ENCODE data around the gene NPPA.

NPPA gene

GRCh38 chr1:11874624-11875023 lies 27.0 kb upstream of the NPPA start:
- Histone ChIP-seq H3K27ac (ENCODE audit: low read depth, low read length) (no peak overlapping the region), H3K27me3 (ENCODE audit: control insufficient read depth in 1 of 2, insufficient read depth in 2 of 2, low read length in 2 of 2) (peaks cover 0 to 8% of the 10 kb centered on the region in 2 donors), H3K9me3 (ENCODE audit: control insufficient read depth in 1 of 2, low read length in 2 of 2) (no peaks in the 10 kb centered on the region), H3K4me1 (ENCODE audit: control insufficient read depth in 1 of 2, insufficient read depth in 2 of 2, low read length in 2 of 2) (no peaks in the 10 kb centered on the region), H3K9ac (ENCODE audit: low read depth in 1 of 2, low read length in 2 of 2) (no peak overlapping the region), H3K4me3 (ENCODE audit: low read depth in 1 of 2, low read length in 2 of 2) (no peak overlapping the region), H3K36me3 (ENCODE audit: control insufficient read depth in 1 of 2, insufficient read depth in 2 of 2, low read length in 2 of 2) (no peaks in the 10 kb centered on the region)

- H3K27me3 ChIP-seq (ENCODE audit: control insufficient read depth in 1 of 2, insufficient read depth in 2 of 2, low read length in 2 of 2) = peaks cover 0 to 10% of the 10 kb centered on the region in 2 donors
- H3K27ac ChIP-seq (ENCODE audit: low read depth, low read length) = no peak overlapping the region
- no peak overlapping the region for H3K9ac ChIP-seq (ENCODE audit: low read depth in 1 of 2, low read length in 2 of 2)
- no peaks in the 10 kb centered on the region for H3K4me1 ChIP-seq (ENCODE audit: control insufficient read depth in 1 of 2, insufficient read depth in 2 of 2, low read length in 2 of 2)
- no peak overlapping the region for H3K4me3 ChIP-seq (ENCODE audit: low read depth in 1 of 2, low read length in 2 of 2)
- no peaks in the 10 kb centered on the region for H3K36me3 ChIP-seq (ENCODE audit: control insufficient read depth in 1 of 2, insufficient read depth in 2 of 2, low read length in 2 of 2)
- H3K9me3 ChIP-seq (ENCODE audit: control insufficient read depth in 1 of 2, low read length in 2 of 2) = no peaks in the 10 kb centered on the region
Observed at GRCh38 chr1:11874258-11874562, 26.6 kb upstream of the NPPA start.

GRCh38 chr1:11873395-11874257 lies 26.0 kb upstream of the NPPA start:
- Histone ChIP-seq H3K9me3 (ENCODE audit: control insufficient read depth in 1 of 2, low read length in 2 of 2) (no peaks in the 10 kb centered on the region), H3K36me3 (ENCODE audit: control insufficient read depth in 1 of 2, insufficient read depth in 2 of 2, low read length in 2 of 2) (no peaks in the 10 kb centered on the region), H3K9ac (ENCODE audit: low read depth in 1 of 2, low read length in 2 of 2) (no peak overlapping the region), H3K4me1 (ENCODE audit: control insufficient read depth in 1 of 2, insufficient read depth in 2 of 2, low read length in 2 of 2) (no peaks in the 10 kb centered on the region), H3K27me3 (ENCODE audit: control insufficient read depth in 1 of 2, insufficient read depth in 2 of 2, low read length in 2 of 2) (peaks cover 0 to 6% of the 10 kb centered on the region in 2 donors), H3K27ac (ENCODE audit: low read depth, low read length) (no peak overlapping the region), H3K4me3 (ENCODE audit: low read depth in 1 of 2, low read length in 2 of 2) (no peak overlapping the region)

GRCh38 chr1:11872545-11872944 lies 25.0 kb upstream of the NPPA start:
- Histone ChIP-seq H3K9ac (ENCODE audit: low read depth in 1 of 2, low read length in 2 of 2) (no peak overlapping the region), H3K27ac (ENCODE audit: low read depth, low read length) (no peak overlapping the region), H3K4me1 (ENCODE audit: control insufficient read depth in 1 of 2, insufficient read depth in 2 of 2, low read length in 2 of 2) (no peaks in the 10 kb centered on the region), H3K36me3 (ENCODE audit: control insufficient read depth in 1 of 2, insufficient read depth in 2 of 2, low read length in 2 of 2) (no peaks in the 10 kb centered on the region), H3K9me3 (ENCODE audit: control insufficient read depth in 1 of 2, low read length in 2 of 2) (no peaks in the 10 kb centered on the region), H3K27me3 (ENCODE audit: control insufficient read depth in 1 of 2, insufficient read depth in 2 of 2, low read length in 2 of 2) (peaks cover 0 to 4% of the 10 kb centered on the region in 2 donors), H3K4me3 (ENCODE audit: low read depth in 1 of 2, low read length in 2 of 2) (no peak overlapping the region)

- Histone ChIP-seq H3K4me1 (ENCODE audit: control insufficient read depth in 1 of 2, insufficient read depth in 2 of 2, low read length in 2 of 2) (no peaks in the 10 kb centered on the region), H3K9me3 (ENCODE audit: control insufficient read depth in 1 of 2, low read length in 2 of 2) (no peaks in the 10 kb centered on the region), H3K27ac (ENCODE audit: low read depth, low read length) (no peak overlapping the region), H3K27me3 (ENCODE audit: control insufficient read depth in 1 of 2, insufficient read depth in 2 of 2, low read length in 2 of 2) (peaks cover 0 to 4% of the 10 kb centered on the region in 2 donors), H3K36me3 (ENCODE audit: control insufficient read depth in 1 of 2, insufficient read depth in 2 of 2, low read length in 2 of 2) (no peaks in the 10 kb centered on the region), H3K9ac (ENCODE audit: low read depth in 1 of 2, low read length in 2 of 2) (no peak overlapping the region), H3K4me3 (ENCODE audit: low read depth in 1 of 2, low read length in 2 of 2) (no peak overlapping the region)
Observed at GRCh38 chr1:11869650-11870207, 22.1 kb upstream of the NPPA start.

GRCh38 chr1:11869104-11869503 lies 21.5 kb upstream of the NPPA start:
- Histone ChIP-seq H3K4me1 (ENCODE audit: control insufficient read depth in 1 of 2, insufficient read depth in 2 of 2, low read length in 2 of 2) (no peaks in the 10 kb centered on the region), H3K9me3 (ENCODE audit: control insufficient read depth in 1 of 2, low read length in 2 of 2) (no peaks in the 10 kb centered on the region), H3K9ac (ENCODE audit: low read depth in 1 of 2, low read length in 2 of 2) (no peak overlapping the region), H3K4me3 (ENCODE audit: low read depth in 1 of 2, low read length in 2 of 2) (no peak overlapping the region), H3K36me3 (ENCODE audit: control insufficient read depth in 1 of 2, insufficient read depth in 2 of 2, low read length in 2 of 2) (no peaks in the 10 kb centered on the region), H3K27me3 (ENCODE audit: control insufficient read depth in 1 of 2, insufficient read depth in 2 of 2, low read length in 2 of 2) (peaks cover 0 to 4% of the 10 kb centered on the region in 2 donors), H3K27ac (ENCODE audit: low read depth, low read length) (no peak overlapping the region)

GRCh38 chr1:11868331-11868980 lies 20.9 kb upstream of the NPPA start:
- Histone ChIP-seq H3K4me3 (ENCODE audit: low read depth in 1 of 2, low read length in 2 of 2) (no peak overlapping the region), H3K27ac (ENCODE audit: low read depth, low read length) (no peak overlapping the region), H3K36me3 (ENCODE audit: control insufficient read depth in 1 of 2, insufficient read depth in 2 of 2, low read length in 2 of 2) (no peaks in the 10 kb centered on the region), H3K9me3 (ENCODE audit: control insufficient read depth in 1 of 2, low read length in 2 of 2) (no peaks in the 10 kb centered on the region), H3K9ac (ENCODE audit: low read depth in 1 of 2, low read length in 2 of 2) (no peak overlapping the region), H3K27me3 (ENCODE audit: control insufficient read depth in 1 of 2, insufficient read depth in 2 of 2, low read length in 2 of 2) (peaks cover 0 to 4% of the 10 kb centered on the region in 2 donors), H3K4me1 (ENCODE audit: control insufficient read depth in 1 of 2, insufficient read depth in 2 of 2, low read length in 2 of 2) (no peaks in the 10 kb centered on the region)

- H3K4me3 ChIP-seq (ENCODE audit: low read depth in 1 of 2, low read length in 2 of 2) = no peak overlapping the region
- H3K27me3 ChIP-seq (ENCODE audit: control insufficient read depth in 1 of 2, insufficient read depth in 2 of 2, low read length in 2 of 2) = peaks cover 23 to 30% of the 10 kb centered on the region in 2 donors
- H3K27ac ChIP-seq (ENCODE audit: low read depth, low read length) = no peak overlapping the region
- no peaks in the 10 kb centered on the region for H3K9me3 ChIP-seq (ENCODE audit: control insufficient read depth in 1 of 2, low read length in 2 of 2)
- H3K36me3 ChIP-seq (ENCODE audit: control insufficient read depth in 1 of 2, insufficient read depth in 2 of 2, low read length in 2 of 2) = no peaks in the 10 kb centered on the region
- no peak overlapping the region for H3K9ac ChIP-seq (ENCODE audit: low read depth in 1 of 2, low read length in 2 of 2)
- no peaks in the 10 kb centered on the region for H3K4me1 ChIP-seq (ENCODE audit: control insufficient read depth in 1 of 2, insufficient read depth in 2 of 2, low read length in 2 of 2)
Observed at GRCh38 chr1:11862890-11863289, 15.3 kb upstream of the NPPA start.

- no peaks in the 10 kb centered on the region for H3K36me3 ChIP-seq (ENCODE audit: control insufficient read depth in 1 of 2, insufficient read depth in 2 of 2, low read length in 2 of 2)
- no peak overlapping the region for H3K4me3 ChIP-seq (ENCODE audit: low read depth in 1 of 2, low read length in 2 of 2)
- H3K9me3 ChIP-seq (ENCODE audit: control insufficient read depth in 1 of 2, low read length in 2 of 2) = no peaks in the 10 kb centered on the region
- no peaks in the 10 kb centered on the region for H3K4me1 ChIP-seq (ENCODE audit: control insufficient read depth in 1 of 2, insufficient read depth in 2 of 2, low read length in 2 of 2)
- H3K9ac ChIP-seq (ENCODE audit: low read depth in 1 of 2, low read length in 2 of 2) = no peak overlapping the region
- H3K27me3 ChIP-seq (ENCODE audit: control insufficient read depth in 1 of 2, insufficient read depth in 2 of 2, low read length in 2 of 2) = peaks cover 28 to 34% of the 10 kb centered on the region in 2 donors
- no peak overlapping the region for H3K27ac ChIP-seq (ENCODE audit: low read depth, low read length)
Observed at GRCh38 chr1:11860587-11860986, 13.0 kb upstream of the NPPA start.

GRCh38 chr1:11860083-11860482 lies 12.5 kb upstream of the NPPA start:
- Histone ChIP-seq H3K36me3 (ENCODE audit: control insufficient read depth in 1 of 2, insufficient read depth in 2 of 2, low read length in 2 of 2) (no peaks in the 10 kb centered on the region), H3K9ac (ENCODE audit: low read depth in 1 of 2, low read length in 2 of 2) (no peak overlapping the region), H3K4me1 (ENCODE audit: control insufficient read depth in 1 of 2, insufficient read depth in 2 of 2, low read length in 2 of 2) (no peaks in the 10 kb centered on the region), H3K27me3 (ENCODE audit: control insufficient read depth in 1 of 2, insufficient read depth in 2 of 2, low read length in 2 of 2) (peaks cover 28 to 34% of the 10 kb centered on the region in 2 donors), H3K27ac (ENCODE audit: low read depth, low read length) (no peak overlapping the region), H3K9me3 (ENCODE audit: control insufficient read depth in 1 of 2, low read length in 2 of 2) (no peaks in the 10 kb centered on the region), H3K4me3 (ENCODE audit: low read depth in 1 of 2, low read length in 2 of 2) (no peak overlapping the region)

Measured in duodenal mucosa (tissue), 2 donors.